CD4-positive, alpha-beta T cell treated with Interleukin-1 beta for 1 hour (primary cell): ENCODE data around the gene CHMP6.

Source experiments
- DNase-seq, 2 donors: peaks; one replicate each; pipeline ENCODE4 v3.0.0-alpha.2; 2020 to 2022

Gene CHMP6

DNA sequence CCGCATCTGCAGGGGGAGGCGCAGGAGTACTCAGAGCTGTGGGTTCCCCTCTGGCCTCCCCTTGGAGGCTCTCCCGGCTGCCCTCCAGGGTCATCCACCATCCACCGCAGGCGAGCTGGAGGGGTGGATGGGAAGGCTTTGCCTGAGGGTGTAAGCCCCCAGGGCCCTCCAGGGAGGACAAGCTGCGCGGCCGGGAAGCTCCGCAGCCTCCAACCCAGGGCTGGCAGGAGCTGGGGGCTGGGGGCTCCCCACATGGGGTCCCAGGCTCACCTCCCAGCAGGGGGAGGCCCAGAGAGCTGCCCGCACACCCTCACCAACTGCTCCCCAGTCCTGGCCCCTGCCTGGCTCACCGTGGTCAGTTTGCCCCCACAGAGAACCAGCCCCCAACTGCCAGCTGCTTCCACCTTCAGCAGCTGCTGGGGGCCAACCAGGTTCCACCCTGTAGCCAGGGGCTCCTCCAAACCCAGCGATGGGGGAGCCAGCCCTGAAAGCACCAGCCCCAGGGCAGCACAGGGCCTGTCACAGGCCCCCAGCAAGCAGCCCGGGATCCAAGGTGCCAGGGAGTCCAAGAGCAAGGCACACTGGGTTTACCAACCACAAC is 19.8 kb upstream of the CHMP6 start:
- DNase-seq = no peak

- DNase-seq = no peak
Measured at GRCh38 chr17:80976701-80977100, 14.9 kb upstream of the CHMP6 start.

- no peak for DNase-seq
Measured at GRCh38 chr17:80977172-80977571, 14.5 kb upstream of the CHMP6 start.

DNA sequence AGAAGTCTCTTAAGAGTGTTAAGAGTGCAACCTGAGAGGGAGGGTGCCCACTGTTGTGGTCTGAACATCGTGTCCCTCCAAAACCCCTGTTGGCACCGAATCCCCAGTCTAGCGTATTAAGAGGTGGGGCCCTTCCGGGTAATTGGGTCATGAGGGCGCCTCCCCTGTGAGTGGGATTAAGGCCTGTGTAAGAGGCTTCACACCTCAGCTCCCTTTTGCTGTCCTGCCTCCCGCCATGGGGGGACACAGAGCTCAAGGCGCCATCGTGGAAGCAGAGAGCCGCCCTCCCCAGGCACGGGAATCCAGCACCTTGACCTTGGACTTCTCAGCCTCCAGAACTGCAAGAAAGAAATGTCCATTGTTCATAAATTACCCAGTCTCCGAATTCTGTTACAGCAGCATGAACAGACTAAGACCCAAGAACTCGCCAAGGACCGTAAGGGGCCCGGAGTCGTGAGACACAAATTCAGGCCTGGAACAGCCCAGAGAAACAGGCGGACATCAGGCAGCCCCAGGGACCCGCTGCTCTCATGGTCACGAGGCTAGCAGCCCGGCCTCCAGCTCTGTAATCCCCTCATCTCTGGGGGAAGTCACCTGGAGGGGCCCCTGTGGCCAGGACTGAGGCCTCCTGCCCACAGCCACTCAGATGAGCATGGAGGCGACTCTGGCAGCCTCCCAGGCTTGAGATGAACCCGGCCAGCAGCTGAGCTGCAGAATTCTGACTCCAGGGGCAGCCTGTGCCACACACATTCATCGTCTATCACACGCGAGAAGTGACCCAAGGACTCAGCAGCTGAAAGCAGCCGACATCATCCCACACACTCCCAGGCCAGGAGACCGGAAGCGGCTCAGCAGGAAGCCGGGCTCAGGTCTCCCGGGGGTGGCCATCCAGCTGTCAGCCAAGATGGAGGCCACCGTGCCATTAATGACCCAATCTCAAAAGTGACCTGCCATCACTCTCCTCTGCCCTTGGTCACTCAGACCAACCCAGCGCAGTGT is 12.8 kb upstream of the CHMP6 start:
- no peak for DNase-seq

- no peak for DNase-seq
Measured at GRCh38 chr17:80979547-80980378, 11.9 kb upstream of the CHMP6 start.

GRCh38 chr17:80980397-80981061 is 11.1 kb upstream of the CHMP6 start:
- no peak for DNase-seq

GRCh38 chr17:80981062-80981902 is 10.4 kb upstream of the CHMP6 start:
- DNase-seq = peak; percentile 29 to 40

GRCh38 chr17:80981929-80982425 is 9.7 kb upstream of the CHMP6 start:
- no peak for DNase-seq

GRCh38 chr17:80982426-80982974 is 9.1 kb upstream of the CHMP6 start:
- no peak for DNase-seq

GRCh38 chr17:80983545-80983944 is 8.1 kb upstream of the CHMP6 start:
- DNase-seq = no peak

DNA sequence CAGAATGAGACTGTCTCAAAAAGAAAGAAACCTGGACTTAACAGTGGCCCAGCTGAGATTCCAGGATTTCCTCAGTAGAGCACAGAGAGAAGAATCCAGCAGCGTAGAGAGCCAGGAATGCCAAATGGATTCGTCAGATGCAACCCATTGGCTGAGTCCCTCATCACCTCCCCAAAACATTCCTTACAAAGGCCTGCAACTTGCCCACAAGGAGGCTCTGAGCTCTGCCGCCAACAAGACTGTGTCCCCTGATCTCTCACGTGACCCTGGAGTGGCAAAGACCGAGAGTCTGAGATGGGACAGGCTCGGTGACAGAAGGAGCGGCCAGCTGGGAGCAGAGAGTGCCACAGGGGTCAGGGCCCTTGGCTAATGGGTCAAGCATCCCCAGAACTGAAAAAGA is 6.9 kb upstream of the CHMP6 start:
- no peak for DNase-seq

- DNase-seq = no peak
Measured at GRCh38 chr17:80986046-80986445, 5.6 kb upstream of the CHMP6 start.

DNA sequence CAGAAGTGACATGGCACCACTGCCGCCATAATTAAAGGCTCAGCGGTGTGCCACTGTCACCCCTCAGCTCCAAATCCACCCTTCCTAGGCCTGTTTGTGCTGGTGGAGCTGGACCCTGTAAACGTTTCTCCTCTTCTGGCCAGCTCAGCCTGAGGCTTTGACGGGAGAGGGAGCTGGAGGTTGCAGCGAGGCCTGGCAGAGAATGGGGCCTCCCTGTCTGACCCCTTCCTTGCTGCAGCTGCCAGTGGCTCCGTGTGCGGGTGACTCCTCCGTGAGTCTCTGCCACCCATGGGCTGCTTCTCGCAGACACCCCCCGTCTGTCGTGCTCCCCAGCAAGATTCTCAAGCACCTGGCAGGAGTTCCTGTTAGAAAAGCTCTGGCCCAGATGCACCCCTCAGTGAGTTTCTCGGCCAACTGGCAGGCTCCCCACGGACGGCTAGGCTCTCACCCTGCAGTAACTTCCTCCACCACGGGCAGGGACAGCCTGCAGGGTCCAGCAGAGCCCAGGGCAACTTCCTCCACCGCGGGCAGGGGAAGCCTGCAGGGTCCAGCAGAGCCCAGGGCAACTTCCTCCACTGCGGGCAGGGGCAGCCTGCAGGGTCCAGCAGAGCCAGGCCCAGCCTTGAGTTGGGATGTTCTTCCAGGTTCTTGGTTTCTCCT is 4.7 kb upstream of the CHMP6 start:
- peak in 1 of 2 donors; percentile 41 for DNase-seq

DNA sequence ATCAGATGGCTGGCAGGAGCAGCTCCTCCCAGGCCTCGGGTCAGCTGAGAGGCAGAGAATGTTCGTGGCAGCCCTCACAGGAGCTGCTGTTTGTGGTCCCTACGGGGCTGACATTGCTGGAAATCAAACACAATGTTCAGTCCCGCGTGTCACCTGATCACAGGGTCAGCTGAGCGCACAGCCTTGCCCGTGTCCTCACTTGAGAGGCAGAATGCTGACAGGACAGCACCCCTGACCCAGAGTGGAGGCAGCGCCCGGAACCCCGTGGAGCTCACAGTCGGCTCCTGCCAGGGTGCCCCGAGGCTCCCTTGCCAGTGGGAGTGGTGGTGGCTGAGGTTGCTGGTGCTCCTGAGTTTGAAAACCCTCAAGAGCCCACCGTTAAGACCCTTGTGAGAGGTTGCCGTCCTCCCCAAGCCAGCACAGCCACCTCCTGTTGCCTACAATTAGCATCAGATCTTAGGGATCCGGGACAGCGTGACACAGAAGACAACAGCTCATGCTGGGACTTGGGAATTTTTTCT is 3.6 kb upstream of the CHMP6 start:
- DNase-seq = no peak

DNA sequence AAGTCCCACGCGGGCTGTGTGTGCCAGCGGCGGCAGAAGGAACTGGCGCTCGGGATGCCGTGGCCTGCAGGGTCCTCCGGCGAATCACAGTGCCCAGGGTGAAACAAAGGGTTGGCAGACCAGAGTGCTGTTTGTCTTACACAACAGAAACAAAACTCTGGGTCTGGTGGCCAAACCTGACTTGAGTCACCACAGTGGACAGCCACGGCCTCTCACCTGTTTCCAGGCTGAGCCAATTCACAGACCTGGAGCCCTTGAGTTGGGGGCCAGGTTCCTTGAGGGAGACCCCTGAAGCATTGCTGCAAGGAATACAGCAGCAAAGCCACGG is 2.1 kb upstream of the CHMP6 start:
- no peak for DNase-seq

DNA sequence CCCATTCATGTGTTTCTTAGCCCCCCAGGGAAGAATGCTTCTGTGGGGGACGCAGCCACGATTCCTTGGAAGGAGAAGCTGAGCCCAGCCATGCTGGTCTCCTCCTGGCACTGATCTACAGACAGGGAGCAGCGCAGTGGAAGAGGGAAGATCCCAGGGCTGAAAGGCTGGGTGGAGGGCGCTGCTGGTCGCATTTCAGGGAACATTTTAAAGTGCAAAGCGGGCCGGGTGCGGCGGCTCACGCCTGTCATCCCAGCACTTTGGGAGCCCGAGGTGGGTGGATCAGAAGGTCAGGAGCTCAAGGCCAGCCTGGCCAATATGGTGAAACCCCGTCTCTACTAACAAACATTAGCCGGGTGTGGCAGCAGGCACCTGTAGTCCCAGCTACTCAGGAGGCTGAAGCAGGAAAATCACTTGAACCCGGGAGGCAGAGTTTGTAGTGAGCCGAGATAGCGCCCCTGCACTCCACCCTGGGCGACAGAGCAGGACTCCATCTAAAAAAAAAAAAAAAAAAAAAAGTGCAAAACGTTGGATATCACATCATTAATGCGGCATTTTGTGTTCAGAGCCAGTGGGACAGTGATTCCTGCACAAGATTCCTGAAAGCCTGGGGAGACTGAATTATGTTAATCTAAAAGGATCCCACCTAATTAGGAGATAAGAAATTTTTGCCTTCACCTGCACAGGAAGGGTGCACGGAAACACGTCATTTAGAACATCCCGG is 558 bp upstream of the CHMP6 start:
- DNase-seq = no peak

- no peak for DNase-seq
Measured at GRCh38 chr17:80992077-80992947, 671 bp downstream of the CHMP6 start.

GRCh38 chr17:80992948-80993624 is 1.4 kb downstream of the CHMP6 start:
- no peak for DNase-seq
